GM23338 (cell line): ENCODE measurements around the gene AGA. TPM values are rescaled to one million over a fixed set of nuclear protein-coding genes. Genes with fewer than 3 reads are reported as not detected.

Experiments used
- ATAC-seq: fragments of 200-7000 bp; cut with Tn5 transposase; 3 replicates; pipeline ENCODE4 v1.9.1; 2020
- DNase-seq: peaks from one replicate; pipeline ENCODE4 v3.0.0-alpha.2; 2015; ENCODE audit warnings: low spot score
- H2AFZ ChIP-seq: fragments of 200-600 bp; sonication (generic); 2 replicates; pipeline ENCODE4 v1.8.0; 2016; ENCODE audit warnings: antibody characterized with exemption, mild to moderate bottlenecking, moderate library complexity
- H3F3A ChIP-seq: fragments of 200-600 bp; sonication (generic); replicated peaks from 2 replicates; pipeline ENCODE4 v1.8.0; 2017; ENCODE audit warnings: antibody characterized with exemption, mixed run types, low read depth
- H3K27ac ChIP-seq: fragments of 200-600 bp; sonication (generic); 2 replicates; pipeline ENCODE4 v1.6.1; 2016; ENCODE audit warnings: low read depth
- H3K27me3 ChIP-seq: fragments of 200-600 bp; sonication (generic); 2 replicates; pipeline ENCODE4 v1.8.0; 2016; ENCODE audit warnings: mild to moderate bottlenecking, mixed run types, moderate library complexity; ENCODE audit not compliant: insufficient read depth
- H3K36me3 ChIP-seq: fragments of 200-600 bp; sonication (generic); 2 replicates; pipeline ENCODE4 v1.8.0; 2016; ENCODE audit warnings: mild to moderate bottlenecking; ENCODE audit not compliant: insufficient read depth
- H3K4me1 ChIP-seq: fragments of 200-600 bp; sonication (generic); 2 replicates; pipeline ENCODE4 v1.8.0; 2016; ENCODE audit warnings: mild to moderate bottlenecking, moderate library complexity; ENCODE audit not compliant: insufficient read depth
- H3K4me2 ChIP-seq: fragments of 200-600 bp; sonication (generic); 2 replicates; pipeline ENCODE4 v1.7.1; 2017; ENCODE audit warnings: mixed run types
- H3K4me3 ChIP-seq: fragments of 200-600 bp; sonication (generic); 2 replicates; pipeline ENCODE4 v1.6.1; 2016; ENCODE audit warnings: mixed run types
- H3K79me2 ChIP-seq: fragments of 200-600 bp; sonication (generic); replicated peaks from 2 replicates; pipeline ENCODE4 v1.8.0; 2017; ENCODE audit warnings: mild to moderate bottlenecking; ENCODE audit not compliant: insufficient read depth
- H3K9me2 ChIP-seq: fragments of 200-600 bp; sonication (generic); 2 replicates; pipeline ENCODE4 v1.8.0; 2017; ENCODE audit not compliant: insufficient read depth
- H4K20me1 ChIP-seq: fragments of 200-600 bp; sonication (generic); replicated peaks from 2 replicates; pipeline ENCODE4 v1.8.0; 2017; ENCODE audit warnings: mild to moderate bottlenecking; ENCODE audit not compliant: insufficient read depth
- H3K27ac Mint-ChIP-seq: 2 replicates; pipeline ENCODE4 v1.8.0; 2020; ENCODE audit warnings: inconsistent platforms, mild to moderate bottlenecking, moderate library complexity, mixed read lengths
- H3K27me3 Mint-ChIP-seq: 3 replicates; pipeline ENCODE4 v1.8.0; 2022; ENCODE audit warnings: low read depth, mild to moderate bottlenecking, moderate library complexity, mixed read lengths, inconsistent platforms; ENCODE audit not compliant: insufficient read depth, poor library complexity
- H3K36me3 Mint-ChIP-seq: 3 replicates; pipeline ENCODE4 v1.8.0; 2021; ENCODE audit warnings: low read depth, mild to moderate bottlenecking, inconsistent platforms, moderate library complexity, mixed read lengths
- H3K4me1 Mint-ChIP-seq: 3 replicates; pipeline ENCODE4 v1.8.0; 2020; ENCODE audit warnings: mild to moderate bottlenecking, inconsistent platforms, mixed read lengths
- H3K4me3 Mint-ChIP-seq: 3 replicates; pipeline ENCODE4 v1.8.0; 2021; ENCODE audit warnings: moderate library complexity, mild to moderate bottlenecking, inconsistent platforms, mixed read lengths
- H3K9me3 Mint-ChIP-seq: 3 replicates; pipeline ENCODE4 v1.8.0; 2020; ENCODE audit warnings: moderate library complexity, mild to moderate bottlenecking, inconsistent platforms, mixed read lengths
- CREB1 ChIP-seq: fragments of 250-450 bp; sonication (Bioruptor Pico); IDR thresholded peaks from 2 replicates; pipeline ENCODE4 v1.5.0; 2020; ENCODE audit warnings: low read depth, mild to moderate bottlenecking, moderate library complexity
- CTCF ChIP-seq, 2 experiments: fragments of 200-600 bp in 1 of 2; sonication (generic) in 1 of 2; conservative IDR thresholded peaks; 2 replicates each; pipeline versions ENCODE4 v1.5.1 to v1.6.1; 2016 to 2017; ENCODE audit warnings: antibody characterized with exemption in 2 of 2, low read depth in 2 of 2, mild to moderate bottlenecking in 2 of 2, moderate library complexity in 1 of 2
- ETS1 ChIP-seq: IDR thresholded peaks from 2 replicates; pipeline ENCODE4 v1.6.1; 2016; ENCODE audit warnings: antibody characterized with exemption
- EZH2 ChIP-seq: fragments of 200-600 bp; sonication (generic); IDR thresholded peaks from one replicate; pipeline ENCODE4 v1.8.0; 2017; ENCODE audit warnings: antibody characterized with exemption, mild to moderate bottlenecking, low read depth; ENCODE audit not compliant: unreplicated experiment
- EZH2phosphoT487 ChIP-seq: fragments of 200-600 bp; sonication (generic); IDR thresholded peaks from one replicate; pipeline ENCODE4 v1.8.1; 2018; ENCODE audit warnings: antibody characterized with exemption; ENCODE audit not compliant: unreplicated experiment
- JUNB ChIP-seq: IDR thresholded peaks from one replicate; pipeline ENCODE4 v1.6.1; 2016; ENCODE audit warnings: antibody characterized with exemption; ENCODE audit not compliant: unreplicated experiment
- NANOG ChIP-seq: IDR thresholded peaks from 2 replicates; pipeline ENCODE4 v1.6.1; 2016; ENCODE audit warnings: antibody characterized with exemption, borderline replicate concordance
- POLR2AphosphoS5 ChIP-seq: IDR thresholded peaks from 2 replicates; pipeline ENCODE4 v1.6.1; 2016; ENCODE audit warnings: antibody characterized with exemption, low read depth
- REST ChIP-seq: IDR thresholded peaks from one replicate; pipeline ENCODE4 v1.6.1; 2018; ENCODE audit warnings: antibody characterized with exemption; ENCODE audit not compliant: unreplicated experiment
- STAT1 ChIP-seq: IDR thresholded peaks from one replicate; pipeline ENCODE4 v1.6.1; 2016; ENCODE audit warnings: antibody characterized with exemption; ENCODE audit not compliant: unreplicated experiment
- ZNF114 ChIP-seq: fragments of 250-450 bp; sonication (Bioruptor Pico); IDR thresholded peaks from 2 replicates; pipeline ENCODE4 v1.5.0; 2020; ENCODE audit warnings: mild to moderate bottlenecking, moderate library complexity
- ZNF331 ChIP-seq: fragments of 250-450 bp; sonication (Bioruptor Pico); IDR thresholded peaks from 2 replicates; pipeline ENCODE4 v1.5.0; 2020; ENCODE audit warnings: low read depth, mild to moderate bottlenecking, moderate library complexity
- ZNF462 ChIP-seq: fragments of 250-450 bp; sonication (Bioruptor Pico); IDR thresholded peaks from 2 replicates; pipeline ENCODE4 v1.5.0; 2020; ENCODE audit warnings: mild to moderate bottlenecking, moderate library complexity
- polyA plus RNA-seq: library from polyadenylated mRNA; unstranded; fragments of >200 nt; fragmentation: Nextera tagmentation; extraction: Ambion mirVana; gene quantifications from 2 replicates; pipeline ENCODE4 v1.2.1, GENCODE V29; 2016
- total RNA-seq: library from RNA; depleted of rRNA; stranded (reverse); fragments of >200 nt; shearing (Covaris generic); gene quantifications from 2 replicates; pipeline ENCODE4 v1.2.3, GENCODE V29; 2014

The AGA gene
- total and polyA plus RNA-seq, 2 experiments from 2014 or later: 5.5 to 12.8 TPM

- no peaks in the 10 kb centered on the region for H3K36me3 Mint-ChIP-seq
- no peaks in the 10 kb centered on the region for H3K27me3 Mint-ChIP-seq
- H3K79me2 ChIP-seq: peaks cover 18% of the 10 kb centered on the region
- no peaks in the 10 kb centered on the region for H3F3A ChIP-seq
- no peak overlapping the region for H3K27ac Mint-ChIP-seq
- no peak overlapping the region for H3K4me3 ChIP-seq
- no peak overlapping the region for H3K27ac ChIP-seq
- H3K4me1 ChIP-seq: peaks cover 6% of the 10 kb centered on the region; the same call in 1 of the 2 replicates
- H3K4me2 ChIP-seq: no peak overlapping the region
- no peak for DNase-seq
- H3K4me3 Mint-ChIP-seq: no peak overlapping the region
- H3K4me1 Mint-ChIP-seq: peaks cover 3% of the 10 kb centered on the region; the same call in 1 of the 3 replicates
- no peak for ATAC-seq
- no peaks in the 10 kb centered on the region for H3K9me2 ChIP-seq
- no peaks in the 10 kb centered on the region for H3K9me3 Mint-ChIP-seq
- H2AFZ ChIP-seq: no peak overlapping the region
- H3K36me3 ChIP-seq: no peaks in the 10 kb centered on the region
- no peaks in the 10 kb centered on the region for H3K27me3 ChIP-seq
- H4K20me1 ChIP-seq: no peaks in the 10 kb centered on the region
- no peak for TF ChIP-seq CTCF (conservative IDR thresholded peaks at IDR 0.05; ENCODE audit: low read depth in 2 of 2)
- TF ChIP-seq ZNF114: no peak
- no peak for TF ChIP-seq ZNF331 (CRISPR knock-in tag)
- no peak for TF ChIP-seq POLR2AphosphoS5
- no peak for TF ChIP-seq NANOG
- no peak for TF ChIP-seq STAT1
- no peak for TF ChIP-seq ETS1
- TF ChIP-seq REST: no peak
- TF ChIP-seq JUNB: no peak
- TF ChIP-seq ZNF462 (CRISPR knock-in tag): no peak
- no peak for TF ChIP-seq CREB1 (CRISPR knock-in tag)
- TF ChIP-seq EZH2phosphoT487: no peak
- TF ChIP-seq EZH2: no peak
Measured at GRCh38 chr4:177453116-177453515, 10.9 kb upstream of the AGA start.
